CD4-positive, alpha-beta T cell treated with Interleukin-6 for 4 hours (primary cell): ENCODE data around the gene DDX42.
"Not testable (repeated sequence)": the region's sequence is repeated elsewhere in the genome, so short reads cannot be mapped to it uniquely, and the experiment has no call there.

Experiments used
- DNase-seq: peaks from one replicate; pipeline ENCODE4 v3.0.0-alpha.2; 2020; ENCODE audit warnings: mixed read lengths

The DDX42 gene

DNA sequence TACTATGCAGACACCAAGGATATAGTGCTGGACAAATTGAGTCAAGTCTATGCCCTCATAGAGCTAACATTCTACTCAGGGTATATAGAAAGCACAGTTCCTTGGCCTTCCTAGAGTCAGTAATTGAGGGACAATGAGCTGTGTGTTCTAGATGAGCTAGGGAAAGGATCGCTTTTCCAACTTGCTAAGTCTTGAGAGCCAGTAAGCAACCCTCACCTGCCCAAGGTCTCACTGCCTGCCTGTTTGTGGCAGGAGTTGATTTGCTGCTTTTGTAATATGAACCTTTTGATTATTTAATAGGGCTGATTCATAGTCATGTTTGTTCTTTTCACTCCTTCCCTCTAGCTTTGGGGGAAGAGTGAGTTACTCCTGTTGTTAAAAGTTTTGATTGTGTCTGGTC is 6.5 kb downstream of the DDX42 start:
- no peak for DNase-seq

DNA sequence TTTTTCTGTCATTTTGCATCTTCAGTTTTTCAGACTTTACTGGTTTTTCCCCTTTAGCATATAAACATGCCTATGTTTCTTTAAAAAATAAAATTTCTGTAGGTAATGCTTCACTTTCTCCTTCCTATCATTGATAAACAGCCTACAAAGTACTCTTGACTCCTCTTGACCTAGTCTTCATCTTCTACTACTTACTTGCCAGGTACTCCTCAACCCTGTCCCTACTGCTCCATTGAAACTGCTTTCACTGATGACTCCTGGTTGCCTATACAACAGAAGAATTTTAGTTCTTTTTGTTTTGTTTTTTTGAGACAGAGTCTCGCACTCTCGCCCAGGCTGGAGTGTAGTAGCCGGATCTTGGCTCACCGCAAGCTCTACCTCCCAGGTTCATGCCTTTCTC is 7.0 kb downstream of the DDX42 start:
- no peak for DNase-seq

DNA sequence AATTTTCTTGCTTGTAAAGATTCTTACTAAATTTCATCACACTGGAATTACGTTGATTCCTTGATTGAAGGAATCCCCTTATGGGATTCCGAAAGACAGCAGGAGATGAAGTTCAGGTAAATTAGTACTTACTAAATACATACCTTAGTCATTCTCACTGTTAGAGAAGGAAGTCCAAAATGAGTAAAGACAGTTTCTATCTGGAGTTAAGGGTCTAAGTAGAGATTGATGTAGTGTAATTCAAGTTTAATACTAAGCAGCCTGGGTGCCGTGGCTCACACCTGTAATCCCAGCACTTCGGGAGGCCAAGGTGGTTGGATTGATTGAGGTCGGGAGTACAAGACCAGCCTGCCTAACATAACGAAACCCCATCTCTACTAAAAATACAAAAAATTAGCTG is 9.6 kb downstream of the DDX42 start:
- DNase-seq, result no peak

DNA sequence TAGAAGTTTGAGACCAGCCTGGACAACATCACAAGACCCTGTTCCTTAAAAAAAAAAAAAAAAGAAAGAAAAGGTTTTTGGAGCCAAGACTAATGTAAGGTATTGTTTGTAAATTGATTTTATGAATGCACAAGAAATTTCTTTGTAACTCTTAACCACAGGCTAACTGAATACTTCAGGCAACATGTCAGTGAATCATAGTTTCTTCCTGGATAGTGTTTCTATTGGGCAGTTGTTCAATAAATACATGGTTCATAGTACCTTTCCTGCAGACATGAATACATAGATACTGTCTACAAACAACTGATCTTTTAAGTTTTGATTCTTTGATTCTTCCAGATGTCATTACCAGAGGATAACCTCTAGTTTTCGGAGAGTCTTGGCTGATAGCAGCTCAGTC is 11.6 kb downstream of the DDX42 start:
- no peak for DNase-seq

DNA sequence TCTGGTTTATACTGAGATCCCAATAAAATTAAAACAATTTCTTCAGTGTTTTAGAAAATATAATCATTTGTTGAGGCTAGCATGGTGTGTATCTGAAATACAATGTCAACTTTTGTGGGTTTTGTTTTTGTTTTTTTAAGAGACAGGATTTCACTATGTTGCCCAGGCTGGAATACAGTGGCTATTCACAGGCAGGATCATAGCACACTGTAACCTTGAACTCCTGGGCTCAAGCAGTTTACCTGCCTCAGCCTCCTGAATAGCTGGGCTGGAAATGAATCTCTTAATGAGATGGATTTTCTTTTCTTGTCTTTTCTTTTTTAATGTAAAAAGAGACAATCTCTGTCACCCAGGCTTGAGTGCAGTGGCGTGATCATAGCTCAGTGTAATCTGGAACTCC is 12.1 kb downstream of the DDX42 start:
- no peak for DNase-seq

DNA sequence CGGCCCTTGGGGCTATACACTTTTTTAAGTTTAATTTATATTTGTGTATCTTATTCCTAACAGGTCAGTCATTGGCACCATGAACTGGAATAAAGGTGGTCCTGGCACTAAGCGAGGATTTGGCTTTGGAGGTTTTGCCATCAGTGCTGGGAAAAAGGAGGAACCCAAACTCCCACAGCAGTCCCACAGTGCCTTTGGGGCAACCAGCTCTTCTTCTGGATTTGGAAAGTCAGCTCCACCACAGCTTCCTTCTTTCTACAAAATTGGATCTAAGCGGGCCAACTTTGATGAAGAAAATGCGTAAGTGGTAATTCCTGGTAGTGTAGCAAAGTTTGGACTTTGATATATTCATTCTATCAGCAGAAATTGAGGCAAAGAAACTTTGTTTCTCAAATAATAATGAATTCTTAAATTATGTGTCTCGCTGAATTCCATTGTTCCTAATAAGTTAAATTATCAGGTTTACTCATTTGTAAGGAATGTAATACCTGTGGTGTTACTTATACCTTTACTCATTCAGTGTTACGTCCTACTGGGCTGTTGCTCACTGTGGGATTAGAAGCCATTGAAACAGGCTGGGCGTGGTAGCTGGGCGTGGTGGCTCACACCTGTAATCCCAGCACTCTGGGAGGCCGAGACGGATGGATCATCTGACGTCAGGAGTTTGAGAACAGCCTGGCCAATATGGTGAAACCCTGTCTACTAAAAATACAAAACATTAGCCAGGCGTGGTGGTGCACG is 13.2 kb downstream of the DDX42 start:
- no peak for DNase-seq

DNA sequence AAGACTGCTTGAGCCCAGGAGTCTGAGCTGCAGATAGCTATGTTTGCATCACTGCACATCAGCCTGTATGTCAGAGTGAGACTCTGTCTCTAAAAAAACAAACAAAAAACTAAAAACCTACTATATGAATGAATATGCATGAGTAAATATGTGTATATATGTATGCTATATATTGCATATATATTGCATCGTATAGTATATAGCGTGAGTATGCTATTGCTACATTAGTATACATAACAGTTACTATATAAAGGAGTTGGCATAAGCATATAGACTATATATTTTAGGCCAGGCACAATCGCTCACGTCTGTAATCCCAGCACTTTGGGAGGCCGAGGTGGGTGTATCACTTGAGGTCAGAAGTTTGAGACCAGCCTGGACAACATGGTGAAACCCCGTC is 16.1 kb downstream of the DDX42 start:
- DNase-seq, result no peak

DNA sequence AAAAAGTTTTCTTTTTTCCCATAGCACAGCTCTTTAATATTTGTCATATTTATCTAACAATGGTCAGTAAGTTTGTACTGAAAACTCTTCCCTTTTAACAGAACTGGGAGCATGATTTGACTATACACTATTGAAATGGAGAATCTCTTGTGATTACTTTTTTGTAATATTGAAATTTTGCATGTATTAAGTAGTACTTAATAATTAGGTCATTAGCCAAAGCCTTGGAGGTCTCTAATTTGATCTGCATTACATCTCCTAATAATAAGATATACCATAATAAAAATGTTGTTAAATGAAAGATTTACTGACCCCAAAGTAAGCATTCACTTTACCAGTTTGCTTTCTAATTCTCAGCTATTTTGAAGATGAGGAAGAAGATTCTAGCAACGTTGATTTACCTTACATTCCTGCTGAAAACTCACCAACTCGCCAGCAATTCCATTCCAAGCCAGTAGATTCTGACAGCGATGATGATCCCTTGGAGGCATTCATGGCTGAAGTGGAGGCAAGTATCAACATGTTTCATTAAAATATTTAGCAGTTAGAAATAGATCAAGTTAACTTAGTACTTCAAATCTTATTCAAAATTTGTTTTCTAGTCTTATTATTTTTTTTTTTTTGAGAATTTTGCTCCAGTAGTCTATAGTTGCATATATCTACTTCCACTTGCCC is 18.2 kb downstream of the DDX42 start:
- DNase-seq, result no peak

DNA sequence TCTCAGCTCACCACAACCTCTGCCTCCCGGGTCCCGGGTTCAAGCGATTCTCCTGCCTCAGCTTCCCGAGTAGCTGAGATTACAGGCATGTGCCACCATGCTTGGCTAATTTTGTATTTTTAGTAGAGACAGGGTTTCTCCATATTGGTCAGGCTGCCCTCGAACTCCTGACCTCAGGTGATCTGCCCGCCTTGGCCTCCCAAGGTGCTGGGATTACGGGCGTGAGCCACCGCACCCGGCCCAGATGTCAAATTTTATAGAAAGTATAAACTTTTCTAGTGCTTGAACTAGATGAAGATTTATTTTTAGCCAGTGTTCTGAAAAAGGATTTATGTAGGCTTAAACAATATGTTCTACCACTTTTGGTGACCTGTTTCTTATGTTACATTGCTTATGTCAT is 22.4 kb downstream of the DDX42 start:
- DNase-seq, result not testable (repeated sequence)

DNA sequence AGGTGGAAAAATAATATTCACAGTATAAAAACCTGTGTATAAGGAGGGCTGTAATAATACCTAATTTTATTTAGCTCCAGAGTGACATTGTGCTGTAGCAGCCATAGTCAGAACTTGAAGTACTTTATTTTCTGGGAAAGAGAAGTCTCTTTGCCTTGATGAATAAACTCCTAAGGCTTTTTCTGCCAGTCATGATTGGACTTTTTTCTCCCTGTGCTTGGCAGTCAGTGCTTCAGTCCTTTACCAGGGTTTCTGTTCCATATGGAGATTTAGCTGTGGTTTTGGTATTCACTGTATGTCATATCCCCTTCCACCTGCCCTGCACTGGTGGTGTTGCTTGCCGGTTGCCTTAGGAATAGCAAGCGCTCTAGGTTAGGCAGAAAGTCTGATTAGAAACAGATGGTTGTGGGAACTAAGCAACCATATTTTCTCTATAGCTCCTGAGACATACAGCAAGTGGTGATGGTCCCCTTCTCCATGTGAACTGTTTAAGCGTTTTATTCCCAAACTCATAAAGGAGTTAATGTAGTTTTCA is 24.7 kb downstream of the DDX42 start:
- no peak for DNase-seq

DNA sequence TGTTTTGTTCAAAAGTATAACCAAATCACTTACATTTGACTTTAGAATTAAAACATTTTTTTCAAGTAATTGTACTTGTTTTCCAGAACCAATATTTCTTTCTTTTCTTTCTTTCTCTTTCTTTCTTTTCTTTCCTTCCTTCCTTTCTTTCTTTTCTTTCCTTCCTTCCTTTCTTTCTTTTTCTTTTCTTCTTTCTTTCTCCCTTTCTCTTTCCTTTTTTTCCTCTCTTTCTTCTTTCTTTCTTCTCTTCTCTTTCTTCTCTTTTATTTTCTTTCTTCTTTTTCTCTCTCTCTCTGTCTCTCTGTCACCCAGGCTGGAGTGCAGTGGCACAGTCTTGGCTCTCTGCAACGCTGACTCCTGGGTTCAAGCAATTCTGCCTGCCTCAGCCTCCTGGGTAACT is 26.8 kb downstream of the DDX42 start:
- no peak for DNase-seq

DNA sequence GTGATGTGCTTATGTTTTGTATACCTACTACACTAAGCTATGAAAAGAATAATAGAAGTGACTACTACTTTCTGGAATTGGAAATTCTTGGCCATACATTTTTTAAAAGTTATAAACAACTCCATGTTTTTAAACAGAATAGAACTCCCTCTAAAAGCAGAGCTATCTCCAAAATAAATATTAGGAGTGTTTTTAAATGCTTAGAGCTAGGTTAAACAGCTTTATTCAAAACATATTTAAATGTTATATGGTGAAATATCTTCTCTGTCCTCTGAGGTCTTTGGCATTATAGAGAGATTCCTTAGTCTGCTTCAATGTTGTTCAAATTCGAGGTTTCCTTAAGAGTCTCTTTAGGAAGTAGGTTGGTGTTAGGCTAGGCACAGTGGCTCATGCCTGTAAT is 30.4 kb downstream of the DDX42 start:
- DNase-seq, result no peak

DNA sequence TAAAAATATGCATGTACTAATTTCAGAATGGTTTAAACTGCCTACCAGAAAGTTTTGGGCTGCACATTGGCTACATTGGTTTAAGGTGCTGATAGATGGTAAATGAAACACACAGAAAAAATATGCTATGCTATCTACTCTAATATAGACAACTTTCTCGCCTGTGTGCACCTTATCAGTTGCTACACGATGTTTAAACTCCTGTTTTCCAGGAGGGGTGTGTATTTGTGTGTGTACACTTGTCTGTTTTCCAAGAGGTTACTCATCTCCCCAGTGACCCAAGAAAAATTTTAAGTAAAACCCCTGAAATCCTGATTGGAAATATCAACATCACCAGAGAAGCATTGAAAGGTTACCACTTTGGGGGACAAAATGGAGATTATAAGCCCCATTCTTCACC is 31.6 kb downstream of the DDX42 start:
- DNase-seq, result no peak

DNA sequence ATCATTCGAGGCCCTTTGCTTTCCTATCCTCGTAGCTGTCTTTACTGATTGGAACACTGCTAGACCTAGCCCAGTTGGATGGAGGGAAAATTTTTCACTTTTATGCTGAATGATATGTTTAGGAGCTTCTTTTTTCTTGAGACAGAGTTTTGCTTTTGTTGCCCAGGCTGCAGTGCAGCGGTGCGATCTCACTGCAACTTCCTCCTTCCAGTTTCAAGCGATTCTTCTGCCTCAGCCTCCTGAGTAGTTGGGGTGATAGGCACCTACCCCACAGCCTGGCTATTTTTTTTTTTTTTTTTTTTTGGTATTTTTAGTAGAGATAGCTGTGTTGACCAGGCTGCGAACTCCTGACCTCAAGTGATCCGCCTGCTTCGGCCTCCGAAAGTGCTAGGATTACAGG is 36.0 kb downstream of the DDX42 start:
- no peak for DNase-seq

DNA sequence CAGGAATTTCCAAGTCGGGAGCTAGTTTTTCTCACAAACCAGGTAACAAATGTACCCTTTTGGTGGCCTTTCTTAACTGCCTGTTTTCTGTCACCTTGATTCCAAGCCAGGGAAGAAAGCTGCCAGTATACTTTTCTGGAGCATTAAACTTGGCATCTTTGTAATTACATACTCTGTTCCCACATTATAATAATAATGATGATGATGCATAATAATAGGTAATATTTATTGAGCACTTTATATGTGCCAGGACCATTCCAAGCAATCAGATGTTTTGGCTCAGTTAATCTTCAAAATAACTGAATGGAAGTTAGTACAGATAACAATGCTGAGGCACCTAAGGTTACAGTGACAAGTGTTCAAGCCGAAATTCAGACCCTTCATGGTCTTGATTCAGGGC is 42.2 kb downstream of the DDX42 start:
- no peak for DNase-seq

DNA sequence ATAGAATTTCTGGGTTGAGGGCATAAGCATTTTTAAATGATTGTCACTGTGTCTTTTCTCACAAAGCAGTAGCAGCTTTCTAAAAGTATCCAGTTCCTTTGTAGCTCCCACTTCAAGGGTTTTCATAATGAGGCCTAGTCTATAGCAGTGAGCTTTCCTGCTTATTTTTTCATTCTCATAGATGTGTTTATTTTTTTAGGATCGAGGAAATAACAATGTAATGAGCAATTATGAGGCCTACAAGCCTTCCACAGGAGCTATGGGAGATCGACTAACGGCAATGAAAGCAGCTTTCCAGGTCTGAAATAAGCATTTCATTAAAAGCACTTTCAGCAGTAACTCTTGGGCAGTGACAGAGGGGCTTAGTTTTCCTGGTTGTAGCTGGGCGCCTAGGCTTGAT is 42.7 kb downstream of the DDX42 start:
- no peak for DNase-seq

DNA sequence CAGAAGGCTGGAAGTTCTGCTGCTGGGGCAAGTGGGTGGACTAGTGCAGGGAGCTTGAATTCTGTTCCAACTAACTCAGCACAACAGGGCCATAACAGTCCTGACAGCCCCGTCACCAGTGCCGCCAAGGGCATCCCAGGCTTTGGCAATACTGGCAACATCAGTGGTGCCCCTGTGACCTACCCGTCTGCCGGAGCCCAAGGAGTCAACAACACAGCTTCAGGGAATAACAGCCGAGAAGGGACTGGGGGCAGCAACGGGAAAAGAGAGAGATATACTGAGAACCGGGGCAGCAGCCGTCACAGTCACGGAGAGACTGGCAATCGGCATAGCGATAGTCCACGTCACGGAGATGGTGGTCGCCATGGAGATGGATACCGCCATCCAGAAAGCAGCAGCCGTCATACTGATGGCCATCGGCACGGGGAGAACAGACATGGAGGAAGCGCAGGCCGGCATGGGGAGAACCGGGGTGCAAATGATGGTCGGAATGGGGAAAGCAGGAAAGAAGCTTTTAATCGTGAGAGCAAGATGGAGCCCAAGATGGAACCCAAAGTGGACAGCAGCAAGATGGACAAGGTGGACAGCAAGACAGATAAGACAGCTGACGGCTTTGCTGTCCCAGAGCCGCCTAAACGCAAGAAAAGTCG is 43.9 kb downstream of the DDX42 start:
- no peak for DNase-seq

DNA sequence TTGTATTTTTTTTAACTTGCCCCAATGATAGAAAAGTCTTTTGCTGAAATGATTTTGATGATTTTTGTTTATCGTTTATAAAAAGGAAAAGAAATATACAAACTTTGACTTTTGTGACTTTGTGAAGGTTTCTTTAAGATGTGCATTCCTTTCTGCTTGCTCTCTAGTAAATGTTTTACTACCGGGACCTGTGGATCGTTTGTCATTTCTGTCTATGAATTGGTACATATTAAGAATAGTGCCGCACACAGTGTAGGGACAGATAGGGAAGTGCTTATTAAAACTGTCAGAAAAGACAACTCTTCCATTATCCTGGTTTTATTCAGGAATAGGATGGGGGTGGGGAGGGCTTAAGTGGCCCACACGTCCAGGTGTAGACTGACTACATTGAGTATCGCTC is 45.2 kb downstream of the DDX42 start:
- DNase-seq, result no peak

DNA sequence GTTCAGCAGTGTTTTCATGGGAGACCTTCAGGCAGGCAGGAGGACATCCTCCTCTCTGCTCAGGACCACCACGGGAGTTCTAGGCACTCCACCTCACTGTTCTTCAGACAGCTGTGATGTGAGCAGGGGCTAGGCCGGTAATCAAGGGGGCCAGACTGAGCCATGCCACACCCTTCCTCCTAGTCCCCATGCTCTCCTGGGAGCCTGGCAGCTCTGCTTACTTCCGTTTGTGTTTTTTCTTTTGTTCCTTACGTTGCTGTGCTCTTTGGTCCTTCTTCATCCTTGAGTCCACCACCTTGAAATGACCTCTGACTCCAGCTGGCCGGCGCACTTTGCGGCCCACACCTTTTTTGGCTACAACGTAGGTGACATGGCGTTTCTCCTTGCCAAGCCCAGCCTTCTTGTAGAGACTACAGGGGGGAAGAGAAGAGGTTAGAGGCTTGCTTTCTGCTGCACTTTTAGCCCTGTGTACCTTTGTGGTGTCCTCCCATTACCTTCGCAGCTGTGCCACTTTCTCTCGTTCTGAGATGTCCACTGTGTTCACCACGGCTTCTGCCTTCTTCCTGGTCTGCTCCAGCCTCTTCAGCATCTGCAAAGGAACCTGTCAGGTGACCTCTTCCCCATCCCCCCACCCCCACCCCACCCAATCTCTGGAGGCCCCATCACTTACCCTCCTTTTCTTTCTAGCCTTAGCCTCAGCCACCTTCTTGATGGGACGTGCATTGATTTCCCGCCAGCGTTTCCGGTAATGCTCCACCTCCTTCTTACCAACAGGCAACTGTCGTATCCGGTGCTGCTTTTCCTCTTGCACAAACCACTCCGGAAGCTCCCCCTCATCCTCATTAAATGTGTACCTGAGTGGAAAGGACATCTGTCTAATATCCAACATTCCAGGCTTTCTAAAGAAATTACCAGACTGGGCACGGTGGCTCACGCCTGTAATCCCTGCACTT is 45.9 kb downstream of the DDX42 start:
- peak; percentile 34 for DNase-seq

DNA sequence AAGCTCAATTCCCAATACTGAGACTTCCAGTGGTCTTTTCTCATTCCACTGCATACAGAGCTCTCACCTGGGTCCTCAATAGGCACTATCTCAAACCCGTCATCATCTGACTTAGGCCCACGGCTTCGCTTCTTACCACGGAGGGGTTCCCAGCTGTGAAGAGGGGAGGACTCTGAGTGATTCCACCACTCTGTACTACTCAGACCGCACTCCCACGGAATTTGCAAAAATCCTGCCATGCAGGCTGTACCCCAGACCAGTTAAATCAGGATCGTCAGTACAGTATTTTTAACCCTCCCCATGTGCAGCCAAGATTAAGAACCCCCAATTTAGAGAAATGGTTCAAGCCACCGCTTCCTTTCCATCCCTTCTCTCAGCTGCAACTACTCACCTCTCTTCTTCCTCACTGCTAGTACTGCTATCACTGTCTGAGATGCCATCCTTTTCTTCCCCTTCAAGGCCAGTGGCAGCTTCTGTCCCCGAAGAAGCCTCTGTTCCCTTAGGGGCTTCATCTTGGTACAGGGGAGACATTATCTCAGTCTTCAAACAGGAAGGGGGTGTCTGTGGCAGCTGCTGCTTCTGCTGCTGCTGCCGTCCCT is 47.1 kb downstream of the DDX42 start:
- no peak for DNase-seq

DNA sequence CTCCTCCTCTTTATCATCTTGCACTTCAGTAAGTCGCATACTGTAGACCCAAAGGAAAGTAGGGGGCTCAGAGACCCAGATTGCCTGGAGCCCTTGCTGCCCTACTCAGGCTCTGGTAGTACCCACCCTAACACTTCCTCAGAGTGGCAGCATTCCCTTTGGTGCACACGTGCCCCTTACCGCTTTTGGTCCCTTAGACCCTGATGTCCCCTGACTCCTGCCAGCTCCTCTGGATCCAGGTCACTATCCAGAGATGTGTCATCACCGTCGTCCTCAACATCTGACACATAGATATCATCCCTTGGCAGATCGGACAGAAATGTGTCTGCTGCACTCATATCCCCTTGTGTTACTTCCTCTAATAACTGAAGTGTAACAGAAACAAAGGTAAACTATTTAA is 47.8 kb downstream of the DDX42 start:
- no peak for DNase-seq

DNA sequence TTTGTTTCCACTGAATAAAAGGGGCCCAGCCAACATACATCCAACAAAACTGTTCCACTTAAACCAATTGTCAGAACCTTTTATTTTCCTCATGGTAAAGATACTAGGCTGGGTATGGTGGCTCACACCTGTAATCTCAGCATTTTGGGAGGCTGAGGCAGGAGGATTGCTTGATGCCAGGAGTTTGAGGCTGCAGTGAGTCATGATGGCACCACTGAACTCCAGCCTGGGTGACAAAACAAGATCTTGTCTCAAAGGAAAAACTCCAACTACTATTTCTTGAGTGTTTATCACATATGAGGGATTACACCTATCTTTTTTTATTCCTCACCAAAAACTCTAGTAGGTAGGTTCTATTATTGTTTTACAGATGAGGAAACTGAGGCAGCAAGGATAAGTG is 48.6 kb downstream of the DDX42 start:
- DNase-seq, result no peak
